Psoas muscle (tissue), 8 donors: ENCODE results near the gene CELF1. TPM values are rescaled to one million over a fixed set of nuclear protein-coding genes. Genes with fewer than 3 reads are reported as not detected.

ENCODE experiments used
- ATAC-seq, 4 donors: fragments of 200-7000 bp; cut with Tn5 transposase; one replicate each; pipeline ENCODE4 v1.9.1; 2020; ENCODE audit warnings: moderate library complexity in 3 of 4, mild to moderate bottlenecking in 2 of 4
- DNase-seq, 2 donors: peaks; one replicate each; pipeline ENCODE4 v3.0.0-alpha.2; 2020
- H3K27ac ChIP-seq: fragments of 200-600 bp; one replicate; pipeline ENCODE4 v1.8.0; 2022
- H3K27me3 ChIP-seq, 3 donors: fragments of 200-600 bp in 1 of 3; one replicate each; pipeline versions ENCODE4 v1.6.1 to v1.8.0; 2013 to 2022; ENCODE audit warnings: low read length in 2 of 3, mild to moderate bottlenecking in 2 of 3, moderate library complexity in 1 of 3; ENCODE audit not compliant: insufficient read depth in 3 of 3
- H3K36me3 ChIP-seq, 2 donors: fragments of 200-600 bp in 1 of 2; one replicate each; pipeline versions ENCODE4 v1.6.1 to v1.8.0; 2013 to 2022; ENCODE audit warnings: low read depth in 1 of 2, mild to moderate bottlenecking in 1 of 2, moderate library complexity in 1 of 2; ENCODE audit not compliant: insufficient read depth in 1 of 2
- H3K4me1 ChIP-seq: fragments of 200-600 bp; one replicate; pipeline ENCODE4 v1.8.0; 2022
- H3K4me3 ChIP-seq: fragments of 200-600 bp; one replicate; pipeline ENCODE4 v1.8.0; 2022; ENCODE audit warnings: mild to moderate bottlenecking
- H3K9me3 ChIP-seq: fragments of 200-600 bp; one replicate; pipeline ENCODE4 v1.8.0; 2022
- CTCF ChIP-seq: fragments of 200-600 bp; IDR thresholded peaks from one replicate; pipeline ENCODE4 v1.8.0; 2022; ENCODE audit warnings: antibody characterized with exemption
- WGBS, 3 donors: extraction: QIAGEN DNeasy Blood & Tissue Kit; methylation state at CpG; one replicate each; pipeline versions ENCODE4 v1.1.6 to v1.1.7; 2013; 5-methylcytosine and 5-hydroxymethylcytosine counted together
- intact Hi-C, 2 donors: fragments of 100-400 bp; cut with DNase I; formaldehyde crosslinking; loops; one replicate each; pipeline versions ENCODE4 v1.11.0 to v1.14.2; 2022
- polyA plus RNA-seq, 3 donors: library from polyadenylated mRNA; stranded (reverse); fragments of 200-250 nt; gene quantifications; one replicate each; pipeline ENCODE4 v1.2.3, GENCODE V29; 2013
- total RNA-seq, 4 donors: library from RNA; stranded (reverse); fragmentation: NEBNext Ultra II Directional in 2 of 4; extraction: Animal tissue kit (Norgen Biotek cat#: 25700) in 2 of 4; gene quantifications; one replicate each; pipeline versions ENCODE4 v1.2.1 to v1.2.4, GENCODE V29; 2021 to 2023
- donor health status: healthy with polysubstance abuse.
- donor health status: DM: no; HTN: no; CAD: no; lungs with moderate emphysema.
- donor health status: Bipolar disorder and iron deficiency.
- donor health status: healthy.
- donor health status: DM: yes; HTN: yes; CAD: no.
- donor health status: DM: no; HTN: no; CAD: no.
- donor health status: DM: no; HTN: no; CAD: no.
- donor health status: DM: yes; HTN: yes; CAD: no.

Gene CELF1
- total and polyA plus RNA-seq, 7 donors: 40.1 to 193 (median 112) TPM

- no peak for TF ChIP-seq CTCF
- H3K36me3 ChIP-seq: no peaks in the 10 kb centered on the region
- H3K9me3 ChIP-seq: no peaks in the 10 kb centered on the region
- 46 to 74% (median 49%) methylated on average over 1 of the region's 1 CpG for WGBS, 3 donors
- DNase-seq (no peak), ATAC-seq (no peak)
- H3K27ac ChIP-seq: peak overlapping the region; percentile 56
- H3K4me1 ChIP-seq: peaks cover 64% of the 10 kb centered on the region
- H3K4me3 ChIP-seq: no peak overlapping the region
- intact Hi-C loops: no loop called here
- H3K27me3 ChIP-seq: no peaks in the 10 kb centered on the region
Measured at GRCh38 chr11:47507563-47508239, 45.2 kb downstream of the CELF1 start.

GRCh38 chr11:47506795-47507562, 46.0 kb downstream of the CELF1 start:
- intact Hi-C loops: no loop called here
- WGBS, 3 donors: 57 to 71% (median 59%) methylated on average over 10 of the region's 10 CpGs
- DNase-seq: no peak
- TF ChIP-seq CTCF: no peak
- peak overlapping the region; percentile 58 for H3K27ac ChIP-seq
- H3K9me3 ChIP-seq: no peaks in the 10 kb centered on the region
- H3K4me1 ChIP-seq: peaks cover 65% of the 10 kb centered on the region
- H3K36me3 ChIP-seq: no peaks in the 10 kb centered on the region
- H3K27me3 ChIP-seq: no peaks in the 10 kb centered on the region
- ATAC-seq: no peak
- H3K4me3 ChIP-seq: no peak overlapping the region

GRCh38 chr11:47506373-47506772, 46.6 kb downstream of the CELF1 start:
- Histone ChIP-seq H3K27ac (peak overlapping the region; percentile 58), H3K36me3 (no peaks in the 10 kb centered on the region), H3K27me3 (no peaks in the 10 kb centered on the region), H3K4me3 (no peak overlapping the region), H3K9me3 (no peaks in the 10 kb centered on the region), H3K4me1 (peaks cover 63% of the 10 kb centered on the region)
- TF ChIP-seq CTCF: no peak
- 84 to 91% (median 87%) methylated on average over 8 of the region's 8 CpGs for WGBS, 3 donors
- no peak for DNase-seq
- peak in 1 of 4 donors; percentile 27 for ATAC-seq
- intact Hi-C loops: no loop called here

GRCh38 chr11:47504910-47505309, 48.0 kb downstream of the CELF1 start:
- 85 to 97% (median 96%) methylated on average over 1 of the region's 1 CpG for WGBS, 3 donors
- Histone ChIP-seq H3K27me3 (no peaks in the 10 kb centered on the region), H3K27ac (peak overlapping the region; percentile 21), H3K36me3 (peaks cover 0 to 2% of the 10 kb centered on the region in 2 donors), H3K4me3 (no peak overlapping the region), H3K9me3 (no peaks in the 10 kb centered on the region), H3K4me1 (peaks cover 62% of the 10 kb centered on the region)
- TF ChIP-seq CTCF: no peak
- ATAC-seq (no peak), DNase-seq (no peak)
- intact Hi-C loops: no loop called here
